Measurements from ENCODE around the gene SLC12A7. TPM values are rescaled to one million over a fixed set of nuclear protein-coding genes. Genes with fewer than 3 reads are reported as not detected.

Gene SLC12A7
- total RNA-seq, 4 donors from 2014 or later: 26.1 to 41.6 (median 29.1) TPM

- WGBS, 2 donors: 91 to 92% methylated on average over 13 to 17 of the region's 17 CpGs
- Histone ChIP-seq H3K4me1 (no peaks in the 10 kb centered on the region), H3K36me3 (no peaks in the 10 kb centered on the region), H3K27ac (no peak overlapping the region), H3K27me3 (no peaks in the 10 kb centered on the region), H3K4me3 (replicated peaks in 1 of 3) (no peak overlapping the region), H3K9me3 (no peaks in the 10 kb centered on the region)
- no peak for TF ChIP-seq CTCF (IDR thresholded peaks at IDR 0.05)
- TF ChIP-seq POLR2A (IDR thresholded peaks at IDR 0.05): no peak
- intact Hi-C loops (cut with DNase I): no loop called here
- DNase-seq: no peak
Measured at GRCh38 chr5:1034421-1034905, 77.4 kb downstream of the SLC12A7 start.

GRCh38 chr5:1033606-1034420 is 78.0 kb downstream of the SLC12A7 start:
- H3K36me3 ChIP-seq: no peaks in the 10 kb centered on the region
- no peak for TF ChIP-seq CTCF (IDR thresholded peaks at IDR 0.05)
- no peak for TF ChIP-seq POLR2A (IDR thresholded peaks at IDR 0.05)
- intact Hi-C loops (cut with DNase I): no loop called here
- no peak overlapping the region for H3K4me3 ChIP-seq (replicated peaks in 1 of 3)
- H3K27me3 ChIP-seq: no peaks in the 10 kb centered on the region
- no peak overlapping the region for H3K27ac ChIP-seq
- no peaks in the 10 kb centered on the region for H3K4me1 ChIP-seq
- 73 to 82% methylated on average over 10 to 23 of the region's 29 CpGs for WGBS, 2 donors
- H3K9me3 ChIP-seq: no peaks in the 10 kb centered on the region
- no peak for DNase-seq

- Histone ChIP-seq H3K27ac (no peak overlapping the region), H3K4me3 (replicated peaks in 1 of 3) (no peak overlapping the region), H3K9me3 (no peaks in the 10 kb centered on the region), H3K36me3 (no peaks in the 10 kb centered on the region), H3K27me3 (no peaks in the 10 kb centered on the region), H3K4me1 (no peaks in the 10 kb centered on the region)
- DNase-seq: no peak
- intact Hi-C loops (cut with DNase I): no loop called here
- WGBS, 2 donors: 95 to 97% methylated on average over 20 to 21 of the region's 26 CpGs
- TF ChIP-seq POLR2A (IDR thresholded peaks at IDR 0.05) (no peak), CTCF (IDR thresholded peaks at IDR 0.05) (no peak)
Measured at GRCh38 chr5:1033178-1033577, 78.7 kb downstream of the SLC12A7 start.

- H3K4me3 ChIP-seq (replicated peaks in 1 of 3): no peak overlapping the region
- no peak overlapping the region for H3K27ac ChIP-seq
- no peaks in the 10 kb centered on the region for H3K27me3 ChIP-seq
- no peaks in the 10 kb centered on the region for H3K4me1 ChIP-seq
- WGBS, 2 donors: 90 to 93% methylated on average over 5 to 7 of the region's 14 CpGs
- no peaks in the 10 kb centered on the region for H3K36me3 ChIP-seq
- intact Hi-C loops (cut with DNase I): no loop called here
- no peak for TF ChIP-seq CTCF (IDR thresholded peaks at IDR 0.05)
- DNase-seq: no peak
- H3K9me3 ChIP-seq: no peaks in the 10 kb centered on the region
Measured at GRCh38 chr5:1032551-1033027, 79.3 kb downstream of the SLC12A7 start.

GRCh38 chr5:1032011-1032410 is 79.9 kb downstream of the SLC12A7 start:
- no peak for DNase-seq
- WGBS, 2 donors: 81 to 85% methylated on average over 14 to 16 of the region's 16 CpGs
- no peaks in the 10 kb centered on the region for H3K4me1 ChIP-seq
- H3K9me3 ChIP-seq: no peaks in the 10 kb centered on the region
- no peaks in the 10 kb centered on the region for H3K27me3 ChIP-seq
- no peak overlapping the region for H3K27ac ChIP-seq
- H3K36me3 ChIP-seq: no peaks in the 10 kb centered on the region
- no peak overlapping the region for H3K4me3 ChIP-seq (replicated peaks in 1 of 3)
- intact Hi-C loops (cut with DNase I): no loop called here
- TF ChIP-seq CTCF (IDR thresholded peaks at IDR 0.05) (no peak), POLR2A (IDR thresholded peaks at IDR 0.05) (no peak)

All from thyroid gland (tissue), 4 donors.